Thymus (tissue), 2 donors: Measurements from ENCODE around the gene EHD2. TPM values are rescaled to one million over a fixed set of nuclear protein-coding genes. Genes with fewer than 3 reads are reported as not detected.

ENCODE experiments used
- polyA plus RNA-seq: library from polyadenylated mRNA; stranded (reverse); fragments of 200-250 nt; gene quantifications from one replicate; pipeline ENCODE4 v1.2.3, GENCODE V29; 2013
- total RNA-seq: library from RNA; stranded (reverse); fragments of 120-200 nt; gene quantifications from one replicate; pipeline ENCODE4 v1.2.4, GENCODE V29; 2013
- donor health status: healthy.

The EHD2 gene
- total and polyA plus RNA-seq, 2 donors, result 1.9 to 14.2 TPM

Other genes with a start within 250 kb of the EHD2 start
- 0.14 TPM for gene SLC8A2, start 241.5 kb upstream of the EHD2 start, total RNA-seq
- 0.16 TPM for gene SLC8A2, start 241.5 kb upstream of the EHD2 start, polyA plus RNA-seq
- 14.4 TPM for gene KPTN, start 229.2 kb upstream of the EHD2 start, total RNA-seq
- gene KPTN, start 229.2 kb upstream of the EHD2 start, polyA plus RNA-seq, result 32.2 TPM
- gene NAPA, start 198.4 kb upstream of the EHD2 start, total RNA-seq, result 111 TPM
- gene NAPA, start 198.4 kb upstream of the EHD2 start, polyA plus RNA-seq, result 89.2 TPM
- 0.14 TPM for gene ZNF541, start 140.3 kb upstream of the EHD2 start, total RNA-seq
- 0.39 TPM for gene ZNF541, start 140.3 kb upstream of the EHD2 start, polyA plus RNA-seq
- gene BICRA, start 104.3 kb upstream of the EHD2 start, total RNA-seq, result 1.5 TPM
- gene BICRA, start 104.3 kb upstream of the EHD2 start, polyA plus RNA-seq, result 8.1 TPM
- 324 TPM for gene NOP53, start 32.1 kb downstream of the EHD2 start, total RNA-seq
- gene NOP53, start 32.1 kb downstream of the EHD2 start, polyA plus RNA-seq, result 621 TPM
- 198 TPM for gene SELENOW, start 65.3 kb downstream of the EHD2 start, total RNA-seq
- gene SELENOW, start 65.3 kb downstream of the EHD2 start, polyA plus RNA-seq, result 349 TPM
- gene TPRX1, start 91.1 kb downstream of the EHD2 start, total RNA-seq, result not detected
- gene TPRX1, start 91.1 kb downstream of the EHD2 start, polyA plus RNA-seq, result not detected
- under 0.01 TPM for gene CRX, start 108.5 kb downstream of the EHD2 start, total RNA-seq
- gene CRX, start 108.5 kb downstream of the EHD2 start, polyA plus RNA-seq, result 0.05 TPM
- gene TPRX2, start 145.8 kb downstream of the EHD2 start, total RNA-seq, result not detected
- gene TPRX2, start 145.8 kb downstream of the EHD2 start, polyA plus RNA-seq, result not detected
- gene SULT2A1, start 172.9 kb downstream of the EHD2 start, total RNA-seq, result not detected
- 0.02 TPM for gene SULT2A1, start 172.9 kb downstream of the EHD2 start, polyA plus RNA-seq